M059J (cell line): ENCODE measurements around the gene CCDC27. TPM values are rescaled to one million over a fixed set of nuclear protein-coding genes. Genes with fewer than 3 reads are reported as not detected.

Experiments used
- DNase-seq: peaks from one replicate; pipeline ENCODE4 v3.0.0-alpha.2; 2012; ENCODE audit warnings: low read depth
- total RNA-seq: library from RNA; depleted of rRNA; stranded (reverse); fragments of >200 nt; shearing (Covaris generic); gene quantifications from 2 replicates; pipeline ENCODE4 v1.2.3, GENCODE V29; 2014

Gene CCDC27
- total RNA-seq, 1 experiment from 2014 or later: not detected

DNA sequence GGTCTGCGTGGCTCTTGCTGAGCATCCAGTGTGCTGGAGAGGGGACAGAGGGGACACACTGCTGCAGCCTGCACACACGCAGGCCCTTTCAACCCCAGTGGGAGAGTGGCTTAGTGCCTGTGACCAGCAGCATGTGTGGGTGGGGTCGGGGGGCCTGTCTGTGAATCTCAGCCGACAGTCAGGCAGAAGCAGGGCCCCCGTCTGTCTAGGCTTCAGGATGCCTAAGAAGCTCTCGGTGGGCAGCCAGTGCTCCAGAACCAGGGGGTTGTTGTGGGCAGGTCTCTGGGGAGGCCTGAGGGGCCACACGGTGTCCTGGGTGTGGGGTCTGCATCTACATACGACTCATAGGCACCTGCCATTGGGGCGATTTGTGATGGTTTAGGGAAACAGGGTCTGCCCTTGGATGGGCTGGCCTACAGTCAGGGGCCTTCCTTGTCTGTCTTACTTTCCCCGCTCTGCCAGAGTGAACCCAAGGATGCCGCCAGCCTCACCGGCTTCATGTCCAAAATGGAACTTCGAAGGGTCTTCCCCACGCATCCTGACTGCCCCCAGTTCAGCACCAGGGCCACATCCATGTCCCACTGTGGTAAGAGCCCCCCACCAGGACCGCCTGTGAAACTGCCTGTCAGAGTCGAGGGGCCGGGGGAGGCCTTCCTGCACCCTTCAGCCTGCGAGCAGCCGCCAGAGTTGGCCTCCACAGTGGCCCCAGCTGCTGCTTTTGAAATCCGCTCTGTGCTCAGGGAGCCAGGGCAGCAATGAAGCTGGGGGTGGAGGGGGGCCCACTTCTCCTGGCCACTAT lies 1.6 kb downstream of the CCDC27 start:
- DNase-seq: no peak

DNA sequence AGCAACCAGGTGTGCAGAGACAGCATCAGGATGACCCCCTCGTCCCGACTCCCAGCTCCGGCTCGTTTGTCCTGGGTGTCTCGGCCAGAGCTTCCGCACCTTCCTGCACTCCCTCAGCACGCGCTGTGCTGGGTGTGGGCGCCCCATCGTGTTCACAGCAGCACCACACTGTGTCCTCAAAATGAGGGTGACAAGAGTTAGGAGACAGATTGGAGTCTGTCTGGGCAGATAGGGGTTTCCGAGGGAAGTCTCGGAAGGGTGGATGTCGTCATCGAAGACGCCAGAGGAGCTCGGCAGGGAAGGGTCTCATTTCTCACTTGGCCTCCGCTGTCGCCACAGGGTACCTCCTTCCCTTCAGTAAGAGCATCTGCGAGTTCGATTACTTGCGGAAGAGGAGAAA lies 4.1 kb downstream of the CCDC27 start:
- DNase-seq: no peak

DNA sequence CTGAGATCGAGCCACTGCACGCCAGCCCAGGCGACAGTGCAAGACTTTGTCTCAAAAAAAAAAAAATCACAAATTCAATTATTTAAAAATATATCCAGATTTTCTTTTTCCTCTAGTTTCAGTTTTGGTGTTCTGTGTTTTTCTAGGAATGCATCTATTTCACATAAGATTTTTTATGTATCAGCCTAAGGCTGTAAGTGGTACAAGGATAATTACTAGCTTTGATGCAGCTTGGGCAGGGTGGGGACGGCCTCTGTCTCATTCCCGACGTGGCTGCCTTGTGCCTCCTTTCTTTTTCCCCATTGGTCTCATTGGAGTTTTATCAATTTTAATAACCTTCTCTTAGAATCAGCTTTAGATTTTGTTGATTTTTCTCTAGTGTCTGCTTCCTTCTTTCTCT lies 6.9 kb downstream of the CCDC27 start:
- no peak for DNase-seq

DNA sequence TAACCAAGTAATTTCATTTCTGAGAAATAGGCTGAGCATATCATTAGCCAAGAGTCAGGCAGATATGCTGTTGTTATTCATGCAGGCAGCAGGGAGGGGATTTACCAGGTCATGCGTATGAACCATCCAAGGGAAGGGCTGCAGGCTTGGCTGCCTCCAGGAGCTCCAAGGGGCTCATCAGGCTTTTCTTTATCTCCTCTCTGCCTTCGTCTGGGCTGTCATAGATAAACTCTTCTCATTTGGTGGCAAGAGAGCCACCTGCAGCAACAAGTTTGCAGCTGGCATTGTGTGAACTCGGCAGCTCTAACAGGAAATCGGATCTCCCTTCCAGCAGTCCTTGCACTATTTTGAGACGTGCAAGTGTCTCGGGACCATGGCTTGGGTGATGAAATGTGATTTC lies 7.5 kb downstream of the CCDC27 start:
- DNase-seq: no peak

DNA sequence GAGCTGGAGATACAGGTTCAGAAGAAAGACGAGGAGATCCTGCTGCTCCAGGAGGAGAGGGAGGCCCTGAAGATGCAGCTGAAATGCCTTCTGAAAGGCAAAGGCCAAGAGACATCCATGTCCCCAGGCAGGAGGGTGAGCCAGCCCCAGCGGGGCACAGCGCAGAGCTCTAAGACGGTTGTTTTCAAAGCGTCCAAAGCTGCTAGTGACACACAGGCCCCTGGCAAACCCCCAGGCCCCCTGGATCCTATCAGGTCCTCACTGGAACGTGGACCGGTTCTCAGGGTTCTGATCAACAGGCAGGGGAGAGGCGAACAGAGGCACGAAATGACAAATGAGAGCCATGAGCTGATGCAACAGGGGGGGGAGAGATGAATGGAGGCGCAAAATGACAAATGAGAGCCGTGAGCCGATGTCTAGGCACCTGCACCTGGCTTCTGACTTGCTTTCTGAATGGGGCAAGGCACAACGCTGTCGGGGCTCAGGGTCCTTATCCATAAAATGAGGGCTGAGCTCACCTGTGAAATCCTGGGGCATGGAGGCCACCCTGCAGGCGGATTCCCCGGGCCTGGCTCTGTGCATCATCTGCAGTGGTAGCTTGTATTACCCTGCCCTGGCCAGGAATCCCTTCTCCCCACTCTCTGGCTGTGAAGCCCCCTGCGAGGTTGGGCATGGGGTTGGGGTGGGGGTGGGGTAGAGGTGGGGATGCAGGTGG lies 9.2 kb downstream of the CCDC27 start:
- no peak for DNase-seq

DNA sequence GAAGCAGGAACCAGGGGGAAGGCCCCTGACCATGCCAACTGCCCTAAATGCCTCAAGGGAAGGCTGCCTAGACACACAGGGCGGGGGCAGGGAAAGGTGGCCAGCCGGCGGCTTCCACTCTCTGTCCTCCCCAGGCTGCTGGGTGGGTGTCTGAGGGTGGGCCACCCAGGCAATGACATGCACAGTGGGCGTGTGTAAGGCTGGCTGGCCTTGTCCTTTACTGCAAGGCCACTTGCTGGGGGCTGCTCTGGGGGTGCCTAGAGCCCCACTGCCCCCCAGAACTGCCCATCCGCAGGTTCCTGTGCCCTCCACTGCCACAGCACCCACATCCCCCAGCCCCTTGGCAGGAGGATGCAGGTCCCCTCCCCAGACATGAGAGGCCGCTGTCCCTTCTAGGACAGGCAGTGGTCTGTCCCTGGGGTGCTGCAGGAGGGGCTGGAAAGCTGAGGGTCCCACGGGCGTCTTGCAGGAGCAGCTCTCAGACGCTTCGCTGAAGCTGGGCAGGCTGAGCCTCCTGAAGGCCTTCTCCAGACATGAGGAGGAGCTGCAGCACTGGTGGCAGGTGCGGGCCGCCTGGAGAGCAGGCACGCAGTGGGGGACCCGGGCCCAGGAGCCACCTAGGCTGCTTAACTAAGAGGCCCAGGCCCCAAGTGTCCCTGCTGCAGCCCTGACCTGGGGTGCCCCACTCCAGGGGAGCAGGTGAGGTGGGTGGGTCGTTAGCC lies 10.1 kb downstream of the CCDC27 start:
- no peak for DNase-seq

DNA sequence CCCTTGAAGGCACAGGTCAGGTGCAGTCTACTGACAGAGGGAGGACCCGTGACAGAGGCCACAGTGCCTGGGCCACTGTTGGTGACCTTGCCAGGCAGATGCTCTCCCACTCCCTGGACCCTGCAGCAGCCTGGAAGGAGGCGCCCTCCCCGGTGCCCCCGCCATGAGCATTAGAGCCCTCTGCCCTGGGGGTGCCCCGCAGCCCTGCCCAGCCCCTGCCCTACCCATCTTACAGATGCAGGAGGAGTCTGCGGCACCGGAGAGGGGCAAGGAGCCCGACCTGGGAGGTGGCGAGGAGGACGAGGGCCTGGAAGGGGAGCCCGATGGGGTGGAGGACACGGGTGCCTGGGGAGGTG lies 10.6 kb downstream of the CCDC27 start:
- no peak for DNase-seq

DNA sequence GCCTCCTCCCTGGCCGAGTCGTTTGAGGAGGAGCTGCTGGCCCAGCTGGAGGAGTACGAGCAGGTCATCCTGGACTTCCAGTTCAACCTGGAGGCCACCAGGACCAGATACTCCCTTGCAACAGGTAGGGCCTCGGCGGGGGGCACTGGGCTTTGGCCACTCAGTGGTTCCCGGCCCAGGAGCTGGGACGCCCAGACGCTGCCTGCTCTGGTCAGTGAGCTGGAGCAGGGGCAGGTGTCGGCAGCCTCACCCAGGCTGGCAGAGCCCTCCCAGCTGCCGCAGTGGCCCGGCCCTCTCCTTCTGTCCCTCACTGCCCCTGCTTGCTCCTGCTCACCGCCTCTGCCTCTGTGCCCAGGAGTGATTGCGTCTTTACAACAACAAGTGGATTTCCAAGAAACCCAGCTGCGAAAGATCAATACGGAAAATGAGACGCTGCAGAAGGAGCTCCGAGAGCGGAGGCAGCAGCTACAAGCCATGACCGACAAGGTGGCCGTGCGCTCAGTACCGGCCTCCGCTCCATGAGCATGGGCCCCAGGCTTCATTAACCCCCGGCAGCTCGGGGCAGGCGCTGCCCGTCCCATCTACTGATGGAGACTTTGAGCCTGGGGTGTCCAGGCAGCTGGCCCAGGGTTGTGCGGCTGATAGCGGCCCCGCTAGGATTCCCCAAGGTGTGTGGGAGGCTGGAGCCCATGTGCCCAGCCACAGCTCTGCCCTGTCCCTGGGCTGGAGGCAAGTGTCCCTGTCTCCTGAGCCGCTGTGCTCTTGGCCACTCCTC lies 11.3 kb downstream of the CCDC27 start:
- no peak for DNase-seq

DNA sequence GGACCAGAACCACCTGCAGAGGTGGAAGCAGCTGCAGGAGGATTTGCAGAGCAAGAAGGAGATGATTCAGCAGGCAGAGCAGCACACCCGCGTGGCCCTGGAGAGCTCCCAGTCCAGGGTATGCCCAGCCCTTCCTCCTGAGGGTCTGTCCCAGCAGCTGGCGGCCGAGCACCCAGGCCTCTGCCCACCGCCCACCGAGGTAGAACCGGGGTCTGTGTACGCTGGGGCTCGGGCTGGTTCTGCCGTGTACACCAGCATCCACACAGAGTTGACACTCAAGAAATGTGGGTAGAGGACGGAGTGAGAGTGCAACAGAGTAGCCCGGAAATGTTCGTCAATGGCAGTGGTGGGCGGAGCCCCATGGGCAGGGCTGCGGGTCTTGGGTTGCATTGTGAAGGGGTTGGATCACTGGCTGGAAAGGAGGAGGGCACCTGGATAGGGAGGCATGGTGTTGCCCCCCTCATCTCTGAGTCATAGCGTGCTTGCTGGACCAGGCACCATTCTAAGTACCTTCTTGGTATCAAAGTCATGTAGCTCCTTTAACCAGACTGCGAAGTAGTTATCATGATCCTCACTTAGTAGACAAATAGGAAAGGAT lies 15.2 kb downstream of the CCDC27 start:
- no peak for DNase-seq

DNA sequence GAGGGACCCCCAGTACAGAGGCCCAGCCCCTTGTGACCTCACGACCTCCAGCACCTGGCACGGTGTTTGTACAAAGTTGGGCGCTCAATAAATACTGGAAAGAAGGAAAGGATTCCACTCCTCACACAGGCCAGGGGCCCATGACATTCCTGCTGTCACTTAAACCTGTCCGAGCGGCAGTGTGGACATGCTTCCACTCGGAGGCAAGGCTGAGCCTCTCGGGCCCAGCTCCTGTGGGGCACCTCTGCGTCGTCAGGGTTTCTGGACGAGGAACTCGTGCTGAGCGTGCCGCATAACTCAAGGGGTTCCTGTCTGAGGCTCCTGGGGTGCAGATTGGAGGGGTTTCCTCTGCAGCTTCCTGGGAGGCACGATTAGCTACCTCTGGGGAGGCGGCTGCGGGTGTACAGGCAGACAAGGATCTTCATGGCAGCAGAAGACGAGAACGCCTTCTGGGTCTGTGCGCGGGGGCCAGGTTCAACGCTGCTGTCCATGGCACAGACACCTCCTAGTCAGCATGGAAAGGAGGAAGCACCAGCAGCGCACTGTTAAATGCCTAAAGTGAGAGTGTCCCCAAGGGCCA lies 16.7 kb downstream of the CCDC27 start:
- no peak for DNase-seq

DNA sequence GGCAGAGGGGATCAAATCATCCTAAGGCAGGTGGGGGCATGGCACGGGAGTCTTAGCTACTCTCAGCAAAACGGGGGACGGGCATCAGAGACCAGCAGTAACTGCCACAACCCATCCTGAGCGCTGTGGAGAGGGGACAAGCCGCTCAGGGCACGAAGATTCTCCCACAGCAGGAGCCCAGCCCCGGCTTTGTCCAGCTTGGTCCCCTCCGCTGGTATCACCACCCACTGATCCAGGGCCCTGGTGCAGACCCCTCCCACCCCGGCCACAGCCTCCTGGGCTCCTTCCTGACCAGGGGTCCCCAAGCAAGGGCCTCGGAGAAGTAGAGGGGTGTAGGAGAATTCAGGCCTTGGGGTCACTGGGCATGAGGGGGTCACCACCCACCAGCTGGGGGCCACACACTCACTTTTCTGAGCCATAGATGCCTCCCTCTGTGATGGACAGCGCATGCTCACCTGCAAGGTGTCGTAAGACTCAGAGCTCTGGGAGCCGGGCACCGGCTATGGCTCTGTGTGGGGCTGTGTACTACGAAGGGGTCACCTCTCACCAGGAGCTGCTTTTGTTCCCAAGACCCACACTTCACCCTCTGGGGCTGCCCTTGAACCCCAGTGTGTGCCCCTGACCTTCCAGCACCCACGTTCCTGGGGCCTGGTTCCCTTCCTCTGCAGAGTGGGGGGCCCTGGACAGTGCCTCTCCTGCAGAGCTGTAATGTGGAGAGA lies 18.0 kb downstream of the CCDC27 start:
- no peak for DNase-seq

DNA sequence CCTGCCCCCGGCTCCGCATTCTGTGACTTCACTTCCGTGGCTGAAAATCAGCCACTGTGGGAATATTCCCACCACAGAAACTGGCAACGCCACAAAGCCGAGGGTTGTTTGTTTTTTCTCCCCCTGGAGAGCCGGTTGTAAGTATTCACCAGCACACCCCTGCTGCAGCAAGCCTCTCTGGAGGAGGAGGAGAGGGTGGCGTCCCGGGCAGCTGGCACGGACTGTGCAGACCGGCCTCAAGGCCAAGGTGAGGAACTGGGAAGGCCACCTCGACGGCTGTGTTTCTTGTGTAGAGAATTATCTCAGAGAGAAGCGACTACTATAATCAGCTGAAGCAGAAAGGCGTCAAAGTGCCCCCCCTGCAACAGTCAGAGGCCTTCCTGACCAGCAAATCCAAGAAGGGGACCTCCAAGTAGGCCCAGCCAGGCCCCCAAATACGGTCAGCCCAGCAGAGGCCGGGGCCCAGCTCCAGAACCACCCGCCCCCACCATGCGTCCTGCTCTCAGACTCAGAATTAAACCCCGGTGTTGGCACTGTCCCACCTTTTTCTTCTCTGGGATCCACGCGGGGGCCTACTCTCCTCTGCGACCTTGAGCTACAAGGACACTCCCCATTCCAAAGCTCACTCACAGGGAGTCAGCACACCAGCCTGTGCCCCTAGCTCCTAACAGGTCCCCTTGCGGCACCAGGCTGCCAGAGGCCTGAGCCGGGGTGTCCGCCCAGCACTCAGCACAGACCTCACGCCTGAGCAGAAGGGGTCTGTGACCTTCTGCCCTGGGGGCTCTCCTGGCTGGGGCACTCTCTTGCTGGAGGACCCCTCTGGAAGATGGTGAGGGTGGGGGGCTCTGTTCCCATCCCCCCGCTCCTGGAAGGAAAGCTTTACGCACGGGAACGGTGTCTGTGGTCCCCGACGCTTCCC lies 19.1 kb downstream of the CCDC27 start:
- DNase-seq: no peak

DNA sequence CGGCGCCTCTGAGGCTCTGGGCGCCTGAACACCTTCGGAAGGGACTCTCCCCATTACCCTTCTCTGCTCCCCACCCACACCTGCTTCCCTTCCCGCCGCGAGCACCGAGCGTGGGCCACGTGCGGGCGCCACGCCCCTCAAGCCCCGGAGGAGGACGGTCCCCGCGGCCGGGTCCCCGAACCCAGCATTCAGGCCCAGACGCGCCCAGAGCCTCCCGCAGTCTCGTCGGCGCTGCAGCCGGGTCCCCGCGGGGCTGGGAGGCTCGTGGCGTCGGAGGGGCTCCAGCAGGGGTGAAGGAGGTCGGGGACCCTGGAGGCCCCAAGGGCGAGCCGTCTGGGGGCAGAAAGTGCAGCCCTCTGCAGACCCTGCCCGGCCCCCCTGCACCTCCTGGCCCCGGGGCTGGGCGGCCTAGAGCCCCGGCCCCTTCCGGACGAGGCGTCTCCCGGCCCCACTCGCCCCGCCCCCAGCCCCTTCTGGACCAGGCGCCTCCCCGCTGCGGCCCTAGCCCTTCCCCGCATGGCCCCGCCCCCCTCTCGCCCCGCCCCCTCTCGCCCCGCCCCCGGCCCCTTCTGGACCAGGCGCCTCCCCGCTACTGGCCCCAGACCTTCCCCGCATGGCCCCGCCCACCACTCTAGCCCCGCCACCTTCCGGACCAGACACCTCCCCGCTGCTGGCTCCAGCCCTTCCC lies 19.9 kb downstream of the CCDC27 start:
- DNase-seq: peak; percentile 33

DNA sequence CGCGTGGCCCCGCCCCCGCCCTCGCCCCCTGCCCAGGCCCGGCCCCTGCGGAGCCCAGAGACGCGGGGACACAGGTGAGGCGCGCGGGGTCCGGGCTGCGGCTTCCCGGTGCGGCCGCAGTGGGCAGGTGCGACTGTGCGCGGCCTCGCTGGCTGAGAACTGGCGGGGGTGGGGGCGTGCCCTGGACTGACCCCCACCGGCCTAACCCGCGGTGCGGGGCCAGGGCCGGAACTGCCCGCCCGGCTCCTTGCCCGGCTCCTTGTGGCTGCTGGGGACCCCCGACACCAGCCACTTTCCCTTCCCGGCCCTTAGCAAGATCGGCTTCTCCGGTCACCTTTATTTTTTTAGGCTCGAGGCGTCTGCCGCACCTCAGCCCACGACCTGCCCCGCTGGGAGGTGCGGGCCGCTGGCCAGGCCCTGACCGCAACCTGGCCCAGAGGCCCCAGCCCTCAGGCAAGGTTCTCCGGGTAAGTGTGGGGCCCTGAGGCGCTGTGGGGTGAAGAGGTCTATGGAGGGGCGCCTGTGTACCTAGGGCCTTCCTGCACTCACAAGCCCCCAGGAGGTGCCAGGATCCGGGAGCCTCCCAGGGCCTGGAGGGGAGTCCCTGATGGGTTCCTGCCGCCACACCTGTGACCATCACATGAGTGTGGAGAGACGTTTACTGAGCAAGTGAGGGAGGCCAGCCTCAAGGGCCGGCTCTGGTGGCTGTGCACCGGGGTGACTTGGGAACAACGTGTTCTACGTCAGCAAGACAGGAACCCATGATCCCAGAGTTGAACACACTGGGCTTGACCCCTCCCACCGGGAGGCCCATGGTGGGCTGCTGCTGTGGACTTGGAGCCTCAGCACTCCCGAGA lies 20.7 kb downstream of the CCDC27 start, which contains the start of gene SMIM1:
SMIM1 (plus strand) TSS at position 35 of the 857 bp plus-strand sequence. CDS start 2,625 bp downstream, outside the sequence.
- no peak for DNase-seq

DNA sequence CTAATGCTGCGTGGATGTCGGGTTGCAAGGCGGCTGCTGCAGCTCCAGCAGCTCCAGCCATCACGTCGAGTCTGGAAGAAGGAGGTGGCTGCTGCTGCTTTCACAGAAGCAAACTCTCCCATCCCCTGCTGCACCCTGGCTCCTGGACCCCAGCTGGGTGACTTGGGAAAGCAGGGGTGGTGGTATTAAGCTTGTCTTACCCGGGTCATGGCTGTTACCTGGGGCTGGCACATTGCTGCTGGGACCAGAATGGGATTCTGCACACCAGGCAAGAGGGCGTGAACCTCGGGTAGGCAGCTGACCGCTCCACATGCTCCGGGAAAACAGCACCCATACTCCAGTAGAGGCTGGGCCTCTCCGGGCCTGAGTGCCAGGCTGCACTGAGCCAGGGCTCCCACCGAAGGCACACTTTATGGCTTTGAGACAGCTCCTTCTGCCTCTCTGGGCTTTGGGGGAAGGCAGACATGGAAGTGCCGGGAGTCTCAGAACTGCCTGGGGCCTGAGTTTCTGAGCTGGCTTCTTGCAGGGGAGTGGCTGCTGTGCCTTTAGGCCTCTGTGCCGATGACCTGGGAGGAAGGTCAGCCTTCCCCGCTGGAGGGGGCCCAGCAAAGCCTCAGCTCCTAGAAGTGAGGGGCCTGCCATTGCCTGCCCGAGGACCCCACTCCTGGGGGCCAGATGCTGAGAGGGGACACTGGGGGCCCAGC lies 21.5 kb downstream of the CCDC27 start:
- no peak for DNase-seq

DNA sequence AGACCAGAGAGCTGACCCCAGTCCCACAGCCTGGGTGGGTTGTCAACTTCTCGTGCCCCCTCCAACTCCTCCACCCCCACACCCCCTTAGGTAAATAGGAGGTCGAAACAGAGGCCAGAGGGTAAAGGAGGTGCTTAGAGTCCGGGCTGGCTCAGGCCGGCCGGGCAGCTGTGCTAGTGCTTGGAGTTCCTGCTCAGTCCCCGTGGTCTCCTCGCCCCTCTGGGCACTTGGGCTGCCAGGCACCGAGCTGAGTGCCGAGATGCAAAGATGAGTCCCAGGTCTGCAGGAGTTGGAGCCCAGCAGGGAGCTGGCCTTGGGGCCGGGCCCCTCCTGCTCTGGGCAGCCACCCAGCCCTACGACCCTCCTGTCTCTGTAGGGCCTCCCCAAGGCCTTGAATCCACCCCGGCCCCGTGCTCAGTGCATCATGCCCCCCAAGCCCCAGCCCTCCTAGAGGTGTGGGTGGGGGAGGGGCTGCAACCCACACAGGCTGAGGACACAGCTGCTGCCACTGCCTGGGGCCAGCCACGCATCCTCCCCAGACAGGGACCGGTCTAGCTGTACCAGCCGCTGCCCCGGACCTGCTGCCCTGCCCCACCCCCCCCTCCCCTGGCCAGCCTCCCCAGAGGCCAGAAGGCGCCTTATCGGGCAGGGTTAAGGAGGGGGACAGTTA lies 22.2 kb downstream of the CCDC27 start:
- no peak for DNase-seq
